SK-N-SH treated with all-trans-retinoic acid at 6 μM for 48 hours (cell line): ENCODE results near the gene CHD3.

Source experiments
- ATAC-seq: fragments of 200-7000 bp; cut with Tn5 transposase; 3 replicates; pipeline ENCODE4 v1.9.1; 2020; ENCODE audit warnings: mild to moderate bottlenecking, moderate library complexity
- ARNTL ChIP-seq: fragments of 450-650 bp; formaldehyde crosslinking; IDR thresholded peaks from 2 replicates; pipeline ENCODE4 v1.5.0; 2020; ENCODE audit warnings: low read depth, mild to moderate bottlenecking, moderate library complexity, borderline replicate concordance
- BACH2 ChIP-seq: fragments of 250-450 bp; sonication (Bioruptor Pico); IDR thresholded peaks from 2 replicates; pipeline ENCODE4 v1.9.0; 2021; ENCODE audit warnings: mild to moderate bottlenecking, borderline replicate concordance
- CSDC2 ChIP-seq: fragments of 250-450 bp; sonication (Bioruptor Pico); IDR thresholded peaks from 2 replicates; pipeline ENCODE4 v1.5.0; 2020; ENCODE audit warnings: mild to moderate bottlenecking, moderate library complexity
- ESRRG ChIP-seq: fragments of 250-450 bp; sonication (Bioruptor Pico); IDR thresholded peaks from 2 replicates; pipeline ENCODE4 v1.6.1; 2021; ENCODE audit warnings: mild to moderate bottlenecking
- GLIS3 ChIP-seq: fragments of 250-450 bp; sonication (Bioruptor Pico); IDR thresholded peaks from 2 replicates; pipeline ENCODE4 v1.5.0; 2020; ENCODE audit warnings: mild to moderate bottlenecking, moderate library complexity
- ISL1 ChIP-seq: fragments of 250-450 bp; sonication (Bioruptor Pico); IDR thresholded peaks from 2 replicates; pipeline ENCODE4 v2.1.2; 2022; ENCODE audit warnings: mild to moderate bottlenecking, moderate library complexity
- OSR1 ChIP-seq: fragments of 250-450 bp; sonication (Bioruptor Pico); IDR thresholded peaks from 2 replicates; pipeline ENCODE4 v1.8.0; 2022; ENCODE audit warnings: moderate library complexity, mild to moderate bottlenecking, inconsistent platforms
- PATZ1 ChIP-seq: fragments of 250-450 bp; sonication (Bioruptor Pico); IDR thresholded peaks from 2 replicates; pipeline ENCODE4 v1.8.0; 2020; ENCODE audit warnings: mild to moderate bottlenecking, moderate library complexity, borderline replicate concordance
- POU6F1 ChIP-seq: fragments of 250-450 bp; sonication (Bioruptor Pico); IDR thresholded peaks from 2 replicates; pipeline ENCODE4 v1.8.0; 2021; ENCODE audit warnings: low read depth, mild to moderate bottlenecking, moderate library complexity, borderline replicate concordance
- PPARA ChIP-seq: fragments of 250-450 bp; sonication (Bioruptor Pico); IDR thresholded peaks from 2 replicates; pipeline ENCODE4 v1.5.0; 2020; ENCODE audit warnings: mild to moderate bottlenecking, borderline replicate concordance
- RARB ChIP-seq: fragments of 250-450 bp; sonication (Bioruptor Pico); IDR thresholded peaks from 2 replicates; pipeline ENCODE4 v1.8.0; 2021; ENCODE audit warnings: mild to moderate bottlenecking, moderate library complexity
- SNAI2 ChIP-seq: fragments of 250-450 bp; sonication (Bioruptor Pico); IDR thresholded peaks from 2 replicates; pipeline ENCODE4 v1.5.0; 2020; ENCODE audit warnings: mild to moderate bottlenecking, moderate library complexity
- TCF4 ChIP-seq: fragments of 250-450 bp; sonication (Bioruptor Pico); IDR thresholded peaks from 2 replicates; pipeline ENCODE4 v1.8.0; 2021; ENCODE audit warnings: mild to moderate bottlenecking, moderate library complexity, borderline replicate concordance
- TOX ChIP-seq: fragments of 250-450 bp; sonication (Bioruptor Pico); IDR thresholded peaks from 2 replicates; pipeline ENCODE4 v1.8.0; 2021; ENCODE audit warnings: mild to moderate bottlenecking, moderate library complexity, borderline replicate concordance
- TSHZ2 ChIP-seq: fragments of 250-450 bp; sonication (Bioruptor Pico); IDR thresholded peaks from 2 replicates; pipeline ENCODE4 v1.5.0; 2020; ENCODE audit warnings: mild to moderate bottlenecking, moderate library complexity
- ZC3H10 ChIP-seq: fragments of 250-450 bp; sonication (Bioruptor Pico); IDR thresholded peaks from 2 replicates; pipeline ENCODE4 v1.5.1; 2021; ENCODE audit warnings: mild to moderate bottlenecking, moderate library complexity
- ZFP3 ChIP-seq: fragments of 250-450 bp; sonication (Bioruptor Pico); IDR thresholded peaks from 2 replicates; pipeline ENCODE4 v1.5.0; 2020; ENCODE audit warnings: mild to moderate bottlenecking, moderate library complexity
- ZNF565 ChIP-seq: fragments of 450-650 bp; formaldehyde crosslinking; conservative IDR thresholded peaks from 2 replicates; pipeline ENCODE4 v1.5.0; 2020; ENCODE audit warnings: low read depth, mild to moderate bottlenecking, moderate library complexity
- ZNF70 ChIP-seq: fragments of 450-650 bp; formaldehyde crosslinking; IDR thresholded peaks from 2 replicates; pipeline ENCODE4 v1.5.0; 2020; ENCODE audit warnings: mild to moderate bottlenecking, moderate library complexity
- ZNF8 ChIP-seq: fragments of 450-650 bp; formaldehyde crosslinking; IDR thresholded peaks from 2 replicates; pipeline ENCODE4 v1.5.0; 2020; ENCODE audit warnings: mild to moderate bottlenecking, moderate library complexity
- TF ChIP-seq, protein P1 (sequence below): fragments of 250-450 bp; sonication (Bioruptor Pico); IDR thresholded peaks from 2 replicates; pipeline ENCODE4 v1.5.1; 2020; ENCODE audit warnings: low read depth, mild to moderate bottlenecking, moderate library complexity

Gene CHD3

DNA sequence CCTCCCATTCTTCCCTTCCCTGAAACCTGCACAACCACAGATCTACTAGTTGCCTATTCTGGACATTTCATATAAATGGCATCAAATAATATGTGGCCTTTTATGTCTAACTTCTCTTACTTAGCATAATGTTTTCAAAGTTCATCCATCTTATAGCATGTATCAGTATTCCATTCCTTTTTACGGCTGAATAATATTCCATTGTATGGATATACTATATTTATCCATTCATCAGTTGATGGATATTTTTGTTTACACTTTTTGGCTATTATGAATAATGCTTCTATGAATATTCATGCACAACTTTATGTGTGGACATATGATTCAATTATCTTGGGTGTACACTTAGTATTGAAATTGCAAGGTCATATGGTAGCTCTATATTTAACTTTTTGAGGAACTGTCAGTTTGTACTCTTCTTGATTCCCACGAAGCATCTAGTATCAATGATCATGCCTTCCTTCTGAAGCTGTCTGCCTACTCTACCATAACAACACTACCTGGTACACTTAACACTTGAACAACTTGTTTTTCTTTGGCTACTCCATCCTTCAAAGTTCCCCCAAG lies 12.7 kb upstream of the CHD3 start:
- TF ChIP-seq RARB (CRISPR knock-in tag) = no peak
- no peak for TF ChIP-seq TSHZ2 (CRISPR knock-in tag)
- ATAC-seq = no peak

DNA sequence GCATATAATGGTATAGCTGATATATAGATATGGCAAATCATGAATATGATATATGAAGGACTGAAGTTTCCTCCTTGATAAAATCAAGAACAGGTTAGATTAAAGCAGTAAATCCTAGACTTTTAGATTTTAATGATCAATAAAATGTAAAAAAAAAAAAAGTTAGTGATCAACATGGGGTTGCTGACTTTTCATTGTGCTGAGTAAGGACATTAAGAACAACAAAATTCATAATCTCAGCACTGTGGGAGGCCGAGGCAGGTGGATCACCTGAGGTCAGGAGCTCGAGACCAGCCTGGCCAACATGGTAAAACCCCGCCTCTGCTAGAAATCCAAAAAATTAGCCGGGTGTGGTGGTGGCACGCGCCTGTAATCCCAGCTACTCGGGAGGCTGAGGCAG lies 10.4 kb upstream of the CHD3 start:
- TF ChIP-seq POU6F1 (CRISPR knock-in tag) (no peak), ZFP3 (CRISPR knock-in tag) (no peak), ZC3H10 (CRISPR knock-in tag) (no peak), ZNF8 (no peak), TCF4 (CRISPR knock-in tag) (no peak), BACH2 (CRISPR knock-in tag) (no peak), ZNF565 (CRISPR knock-in tag) (no peak), ZNF70 (CRISPR knock-in tag) (no peak), GLIS3 (no peak), ISL1 (CRISPR knock-in tag) (no peak), RARB (CRISPR knock-in tag) (no peak), OSR1 (CRISPR knock-in tag) (no peak), TSHZ2 (CRISPR knock-in tag) (no peak), CSDC2 (CRISPR knock-in tag) (no peak)
- no peak for ATAC-seq

DNA sequence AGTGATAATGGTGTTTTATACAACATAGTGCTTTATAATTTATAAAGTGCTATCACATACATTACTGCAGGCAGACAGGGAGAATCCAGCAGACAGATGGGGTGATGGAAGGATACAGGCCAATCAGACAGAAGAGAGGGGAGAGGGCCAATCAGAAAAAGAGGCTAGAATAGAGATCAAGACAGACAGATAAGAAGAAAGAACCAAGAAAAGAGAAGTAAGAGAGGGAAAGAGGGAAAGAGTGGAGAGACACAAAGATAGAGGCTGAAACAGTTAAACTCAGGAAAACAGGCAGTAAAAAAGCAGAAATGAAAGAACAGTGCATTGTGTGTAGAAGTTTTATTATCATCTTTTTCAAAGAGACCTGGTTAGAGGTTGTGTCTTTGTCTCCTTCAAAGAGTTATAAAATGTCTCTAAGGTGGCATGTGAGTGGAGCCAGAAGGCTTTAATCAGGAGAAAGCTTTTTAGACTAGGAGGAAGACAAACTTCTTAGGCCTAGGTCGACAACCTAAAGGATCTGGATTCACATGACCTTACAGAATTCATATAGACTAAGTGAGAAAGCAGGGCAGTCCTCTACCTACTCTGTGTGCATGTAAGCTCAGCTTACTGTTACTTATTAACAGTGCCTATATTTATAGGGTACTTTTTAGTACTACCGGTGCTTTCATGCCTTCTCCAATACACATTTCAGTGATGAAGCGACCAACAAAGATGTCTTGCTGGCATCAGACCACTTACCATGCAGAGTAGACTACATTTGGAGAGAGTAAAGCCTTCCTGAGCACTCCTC lies 8.3 kb upstream of the CHD3 start:
- no peak for ATAC-seq
- TF ChIP-seq ARNTL (CRISPR knock-in tag) = no peak
- no peak for TF ChIP-seq PATZ1 (CRISPR knock-in tag)
- no peak for TF ChIP-seq BACH2 (CRISPR knock-in tag)
- TF ChIP-seq SNAI2 = no peak
- no peak for TF ChIP-seq PPARA (CRISPR knock-in tag)
- TF ChIP-seq ZC3H10 (CRISPR knock-in tag) = no peak
- TF ChIP-seq TCF4 (CRISPR knock-in tag) = no peak
- TF ChIP-seq ZNF565 (CRISPR knock-in tag) = no peak
- TF ChIP-seq ZNF70 (CRISPR knock-in tag) = no peak
- no peak for TF ChIP-seq ZNF8
- no peak for TF ChIP-seq TOX (CRISPR knock-in tag)
- no peak for TF ChIP-seq TSHZ2 (CRISPR knock-in tag)
- TF ChIP-seq ESRRG (CRISPR knock-in tag) = no peak
- TF ChIP-seq CSDC2 (CRISPR knock-in tag) = no peak
- TF ChIP-seq, protein P1, sequence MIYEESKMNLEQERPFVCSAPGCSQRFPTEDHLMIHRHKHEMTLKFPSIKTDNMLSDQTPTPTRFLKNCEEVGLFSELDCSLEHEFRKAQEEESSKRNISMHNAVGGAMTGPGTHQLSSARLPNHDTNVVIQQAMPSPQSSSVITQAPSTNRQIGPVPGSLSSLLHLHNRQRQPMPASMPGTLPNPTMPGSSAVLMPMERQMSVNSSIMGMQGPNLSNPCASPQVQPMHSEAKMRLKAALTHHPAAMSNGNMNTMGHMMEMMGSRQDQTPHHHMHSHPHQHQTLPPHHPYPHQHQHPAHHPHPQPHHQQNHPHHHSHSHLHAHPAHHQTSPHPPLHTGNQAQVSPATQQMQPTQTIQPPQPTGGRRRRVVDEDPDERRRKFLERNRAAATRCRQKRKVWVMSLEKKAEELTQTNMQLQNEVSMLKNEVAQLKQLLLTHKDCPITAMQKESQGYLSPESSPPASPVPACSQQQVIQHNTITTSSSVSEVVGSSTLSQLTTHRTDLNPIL = no peak
- TF ChIP-seq RARB (CRISPR knock-in tag) = no peak
